Measurements from ENCODE around the gene SUMO2.

SUMO2 gene

GRCh38 chr17:75182319-75182568 is 515 bp downstream of the SUMO2 start:
- DNase-seq (ENCODE audit: low spot score), result no peak
- Histone ChIP-seq H2BK12ac (ENCODE audit: low read length) (peak overlapping the region; percentile 58), H2BK120ac (ENCODE audit: low read depth, low read length) (no peak overlapping the region), H3K4me3 (ENCODE audit: low read length in 2 of 2) (peak overlapping the region; percentile 98 to 100), H2AK5ac (ENCODE audit: low read depth, low read length) (peak overlapping the region; percentile 94), H2AFZ (ENCODE audit: low read length) (peak overlapping the region; percentile 85), H3K14ac (ENCODE audit: low read length) (peak overlapping the region; percentile 63), H3K36me3 (replicated peaks in 1 of 2; ENCODE audit: control insufficient read depth in 2 of 2, insufficient read depth in 2 of 2, low read length in 2 of 2) (peaks cover 14 to 39% of the 10 kb centered on the region in 2 donors), H3K23ac (ENCODE audit: low read depth, low read length, poor library complexity) (peak overlapping the region; percentile 85), H3K4ac (ENCODE audit: low read length) (peak overlapping the region; percentile 37), H3K18ac (ENCODE audit: low read length) (peak overlapping the region; percentile 99), H3K79me1 (ENCODE audit: low read depth, low read length) (peaks cover 2% of the 10 kb centered on the region), H4K8ac (ENCODE audit: low read depth, low read length) (no peak overlapping the region), H2BK5ac (ENCODE audit: low read length) (peak overlapping the region; percentile 82), H3K4me1 (ENCODE audit: control insufficient read depth in 2 of 2, insufficient read depth in 1 of 2, low read depth in 1 of 2, low read length in 2 of 2) (peaks cover 3 to 10% of the 10 kb centered on the region in 2 donors), H3K27ac (replicated peaks; ENCODE audit: low read length) (peak overlapping the region; percentile 99), H3K27me3 (ENCODE audit: control insufficient read depth in 3 of 3, insufficient read depth in 3 of 3, low read depth in 1 of 3, low read length in 3 of 3) (no peaks in the 10 kb centered on the region), H2BK15ac (ENCODE audit: low read length) (no peak overlapping the region), H4K91ac (ENCODE audit: low read depth, low read length, poor library complexity) (no peak overlapping the region), H3K9me3 (replicated peaks in 1 of 2; ENCODE audit: control insufficient read depth in 2 of 2, insufficient read depth in 1 of 2, low read depth in 1 of 2, low read length in 2 of 2) (peaks cover 0 to 3% of the 10 kb centered on the region in 2 donors), H3K9ac (ENCODE audit: low read depth, low read length, poor library complexity) (peak overlapping the region; percentile 98), H3K4me2 (ENCODE audit: insufficient read depth, low read length, poor library complexity, severe bottlenecking) (peak overlapping the region; percentile 62)
- no CpG with 5 or more reads among the region's 33 CpGs for WGBS, 2 donors (ENCODE audit: extremely low coverage in 2 of 2, insufficient read length in 2 of 2, insufficient replicate concordance in 1 of 2)

- H2BK120ac ChIP-seq (ENCODE audit: low read depth, low read length), result no peak overlapping the region
- DNase-seq (ENCODE audit: low spot score), result no peak
- H3K36me3 ChIP-seq (replicated peaks in 1 of 2; ENCODE audit: control insufficient read depth in 2 of 2, insufficient read depth in 2 of 2, low read length in 2 of 2), result peaks cover 17 to 44% of the 10 kb centered on the region in 2 donors
- peak overlapping the region; percentile 98 to 100 for H3K4me3 ChIP-seq (ENCODE audit: low read length in 2 of 2)
- no peak overlapping the region for H4K8ac ChIP-seq (ENCODE audit: low read depth, low read length)
- H2BK15ac ChIP-seq (ENCODE audit: low read length), result no peak overlapping the region
- H3K18ac ChIP-seq (ENCODE audit: low read length), result peak overlapping the region; percentile 99
- peak overlapping the region; percentile 63 for H3K14ac ChIP-seq (ENCODE audit: low read length)
- H2AFZ ChIP-seq (ENCODE audit: low read length), result peak overlapping the region; percentile 85
- WGBS, 2 donors (ENCODE audit: extremely low coverage in 2 of 2, insufficient read length in 2 of 2, insufficient replicate concordance in 1 of 2), result no CpG with 5 or more reads among the region's 34 CpGs
- H2BK12ac ChIP-seq (ENCODE audit: low read length), result peak overlapping the region; percentile 58
- peak overlapping the region; percentile 85 for H3K23ac ChIP-seq (ENCODE audit: low read depth, low read length, poor library complexity)
- H3K79me1 ChIP-seq (ENCODE audit: low read depth, low read length), result peaks cover 3% of the 10 kb centered on the region
- H3K27ac ChIP-seq (replicated peaks; ENCODE audit: low read length), result peak overlapping the region; percentile 99
- H4K91ac ChIP-seq (ENCODE audit: low read depth, low read length, poor library complexity), result no peak overlapping the region
- H3K4me2 ChIP-seq (ENCODE audit: insufficient read depth, low read length, poor library complexity, severe bottlenecking), result peak overlapping the region; percentile 62
- H3K9me3 ChIP-seq (replicated peaks in 1 of 2; ENCODE audit: control insufficient read depth in 2 of 2, insufficient read depth in 1 of 2, low read depth in 1 of 2, low read length in 2 of 2), result peaks cover 0 to 3% of the 10 kb centered on the region in 2 donors
- peak overlapping the region; percentile 98 for H3K9ac ChIP-seq (ENCODE audit: low read depth, low read length, poor library complexity)
- H2BK5ac ChIP-seq (ENCODE audit: low read length), result peak overlapping the region; percentile 82
- H3K4me1 ChIP-seq (ENCODE audit: control insufficient read depth in 2 of 2, insufficient read depth in 1 of 2, low read depth in 1 of 2, low read length in 2 of 2), result peaks cover 3 to 10% of the 10 kb centered on the region in 2 donors
- H3K27me3 ChIP-seq (ENCODE audit: control insufficient read depth in 3 of 3, insufficient read depth in 3 of 3, low read depth in 1 of 3, low read length in 3 of 3), result no peaks in the 10 kb centered on the region
- peak overlapping the region; percentile 94 for H2AK5ac ChIP-seq (ENCODE audit: low read depth, low read length)
- H3K4ac ChIP-seq (ENCODE audit: low read length), result peak overlapping the region; percentile 37
Measured at GRCh38 chr17:75181608-75182318, 996 bp downstream of the SUMO2 start.

DNA sequence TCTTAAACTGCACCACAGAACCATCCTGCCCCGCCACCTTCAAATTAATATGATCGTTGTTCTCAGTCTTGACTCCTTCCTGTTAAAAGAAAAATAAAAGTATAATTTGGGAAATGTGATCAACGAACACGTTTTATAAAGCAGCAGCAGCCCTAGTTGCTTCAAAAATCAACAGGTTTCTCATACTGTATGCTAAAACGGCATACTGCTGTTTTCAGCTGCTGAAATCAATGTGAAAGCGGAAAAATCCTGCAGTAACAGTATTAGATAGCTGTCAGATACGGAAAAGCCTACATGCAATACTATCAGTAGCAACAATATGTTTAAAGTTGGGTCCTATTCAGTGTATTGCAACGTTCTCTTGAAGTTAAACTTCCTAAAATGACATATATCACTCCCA is 1.6 kb downstream of the SUMO2 start:
- peaks cover 22 to 51% of the 10 kb centered on the region in 2 donors for H3K36me3 ChIP-seq (replicated peaks in 1 of 2; ENCODE audit: control insufficient read depth in 2 of 2, insufficient read depth in 2 of 2, low read length in 2 of 2)
- WGBS, 2 donors (ENCODE audit: extremely low coverage in 2 of 2, insufficient read length in 2 of 2, insufficient replicate concordance in 1 of 2), result no CpG with 5 or more reads among the region's 8 CpGs
- DNase-seq (ENCODE audit: low spot score), result no peak

GRCh38 chr17:75178453-75178852 is 4.3 kb downstream of the SUMO2 start:
- H3K4ac ChIP-seq (ENCODE audit: low read length), result no peak overlapping the region
- H2AFZ ChIP-seq (ENCODE audit: low read length), result no peak overlapping the region
- H3K14ac ChIP-seq (ENCODE audit: low read length), result no peak overlapping the region
- H3K9me3 ChIP-seq (replicated peaks in 1 of 2; ENCODE audit: control insufficient read depth in 2 of 2, insufficient read depth in 1 of 2, low read depth in 1 of 2, low read length in 2 of 2), result no peaks in the 10 kb centered on the region
- H3K4me3 ChIP-seq (ENCODE audit: low read length in 2 of 2), result no peak overlapping the region
- no peak overlapping the region for H3K4me2 ChIP-seq (ENCODE audit: insufficient read depth, low read length, poor library complexity, severe bottlenecking)
- peaks cover 3 to 10% of the 10 kb centered on the region in 2 donors for H3K4me1 ChIP-seq (ENCODE audit: control insufficient read depth in 2 of 2, insufficient read depth in 1 of 2, low read depth in 1 of 2, low read length in 2 of 2)
- no peak overlapping the region for H3K23ac ChIP-seq (ENCODE audit: low read depth, low read length, poor library complexity)
- DNase-seq (ENCODE audit: low spot score), result no peak
- H2AK5ac ChIP-seq (ENCODE audit: low read depth, low read length), result no peak overlapping the region
- H4K91ac ChIP-seq (ENCODE audit: low read depth, low read length, poor library complexity), result no peak overlapping the region
- H2BK120ac ChIP-seq (ENCODE audit: low read depth, low read length), result no peak overlapping the region
- H3K9ac ChIP-seq (ENCODE audit: low read depth, low read length, poor library complexity), result no peak overlapping the region
- WGBS, 2 donors (ENCODE audit: extremely low coverage in 2 of 2, insufficient read length in 2 of 2, insufficient replicate concordance in 1 of 2), result no CpG with 5 or more reads among the region's 6 CpGs
- no peak overlapping the region for H2BK15ac ChIP-seq (ENCODE audit: low read length)
- no peak overlapping the region for H3K18ac ChIP-seq (ENCODE audit: low read length)
- H3K27me3 ChIP-seq (ENCODE audit: control insufficient read depth in 3 of 3, insufficient read depth in 3 of 3, low read depth in 1 of 3, low read length in 3 of 3), result no peaks in the 10 kb centered on the region
- H3K36me3 ChIP-seq (replicated peaks in 1 of 2; ENCODE audit: control insufficient read depth in 2 of 2, insufficient read depth in 2 of 2, low read length in 2 of 2), result peaks cover 38 to 77% of the 10 kb centered on the region in 2 donors
- no peak overlapping the region for H2BK5ac ChIP-seq (ENCODE audit: low read length)
- H2BK12ac ChIP-seq (ENCODE audit: low read length), result no peak overlapping the region
- H4K8ac ChIP-seq (ENCODE audit: low read depth, low read length), result no peak overlapping the region
- peaks cover 5% of the 10 kb centered on the region for H3K79me1 ChIP-seq (ENCODE audit: low read depth, low read length)
- H3K27ac ChIP-seq (replicated peaks; ENCODE audit: low read length), result no peak overlapping the region

More for the DNA sequence above, 1.6 kb downstream of the SUMO2 start:
- H3K18ac ChIP-seq (ENCODE audit: low read length), result no peak overlapping the region
- H3K23ac ChIP-seq (ENCODE audit: low read depth, low read length, poor library complexity), result no peak overlapping the region
- H3K4me1 ChIP-seq (ENCODE audit: control insufficient read depth in 2 of 2, insufficient read depth in 1 of 2, low read depth in 1 of 2, low read length in 2 of 2), result peaks cover 3 to 10% of the 10 kb centered on the region in 2 donors
- no peak overlapping the region for H2BK5ac ChIP-seq (ENCODE audit: low read length)
- H3K9ac ChIP-seq (ENCODE audit: low read depth, low read length, poor library complexity), result no peak overlapping the region
- H2AFZ ChIP-seq (ENCODE audit: low read length), result no peak overlapping the region
- H3K27me3 ChIP-seq (ENCODE audit: control insufficient read depth in 3 of 3, insufficient read depth in 3 of 3, low read depth in 1 of 3, low read length in 3 of 3), result no peaks in the 10 kb centered on the region
- H3K27ac ChIP-seq (replicated peaks; ENCODE audit: low read length), result no peak overlapping the region
- no peak overlapping the region for H2AK5ac ChIP-seq (ENCODE audit: low read depth, low read length)
- no peak overlapping the region for H3K14ac ChIP-seq (ENCODE audit: low read length)
- H2BK12ac ChIP-seq (ENCODE audit: low read length), result no peak overlapping the region
- no peak overlapping the region for H2BK120ac ChIP-seq (ENCODE audit: low read depth, low read length)
- no peak overlapping the region for H3K4ac ChIP-seq (ENCODE audit: low read length)
- no peak overlapping the region for H4K91ac ChIP-seq (ENCODE audit: low read depth, low read length, poor library complexity)
- H4K8ac ChIP-seq (ENCODE audit: low read depth, low read length), result no peak overlapping the region
- H3K9me3 ChIP-seq (replicated peaks in 1 of 2; ENCODE audit: control insufficient read depth in 2 of 2, insufficient read depth in 1 of 2, low read depth in 1 of 2, low read length in 2 of 2), result peaks cover 0 to 3% of the 10 kb centered on the region in 2 donors
- peaks cover 3% of the 10 kb centered on the region for H3K79me1 ChIP-seq (ENCODE audit: low read depth, low read length)
- peak overlapping the region; percentile 62 for H3K4me2 ChIP-seq (ENCODE audit: insufficient read depth, low read length, poor library complexity, severe bottlenecking)
- no peak overlapping the region for H2BK15ac ChIP-seq (ENCODE audit: low read length)
- H3K4me3 ChIP-seq (ENCODE audit: low read length in 2 of 2), result peak overlapping the region; percentile 52 to 98
